CD4-positive, alpha-beta T cell treated with Interleukin-17A for 4 hours (primary cell): ENCODE data around the gene SH3RF3.

Source experiments
- DNase-seq: peaks from one replicate; pipeline ENCODE4 v3.0.0-alpha.2; 2020; ENCODE audit warnings: mixed read lengths

Gene SH3RF3

DNA sequence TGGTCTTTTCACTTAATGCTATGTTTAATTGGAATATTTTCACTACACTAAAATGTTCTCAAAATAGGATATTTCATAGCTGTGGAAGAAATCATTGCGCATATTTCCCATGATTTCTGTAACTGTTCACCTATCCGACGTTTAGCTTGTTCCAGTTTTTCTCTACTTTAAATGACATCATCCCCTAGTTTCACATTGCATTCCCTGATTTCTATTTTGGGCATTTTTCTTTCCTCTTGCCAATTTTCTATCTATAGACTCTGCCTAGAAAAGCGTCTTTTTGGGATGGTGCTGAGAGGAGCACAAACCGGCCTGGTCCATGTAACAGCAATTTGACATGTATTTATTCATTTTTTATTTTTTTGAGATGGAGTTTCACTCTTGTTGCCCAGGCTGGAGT, 163.4 kb downstream of the SH3RF3 start:
- DNase-seq: no peak

DNA sequence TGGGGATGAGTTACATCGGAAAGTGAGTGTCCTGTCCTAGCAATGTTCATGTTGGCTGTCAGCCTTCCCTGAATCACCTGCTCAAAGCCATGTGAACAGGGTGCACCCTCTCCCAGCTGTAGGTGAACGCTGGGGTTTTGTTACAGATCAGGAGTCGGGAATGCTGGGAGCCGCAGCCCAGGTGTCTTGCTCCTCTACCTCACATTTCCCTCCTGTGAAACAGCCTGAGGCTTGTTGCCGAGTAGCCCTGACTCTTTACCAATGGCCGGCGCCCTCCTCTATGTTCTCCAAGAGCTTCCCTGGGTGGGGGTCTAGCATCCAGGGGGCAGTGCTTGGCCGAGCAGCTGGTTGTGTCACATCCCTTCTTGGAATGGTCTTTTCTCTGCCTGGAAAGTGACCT, 164.7 kb downstream of the SH3RF3 start:
- DNase-seq: no peak

DNA sequence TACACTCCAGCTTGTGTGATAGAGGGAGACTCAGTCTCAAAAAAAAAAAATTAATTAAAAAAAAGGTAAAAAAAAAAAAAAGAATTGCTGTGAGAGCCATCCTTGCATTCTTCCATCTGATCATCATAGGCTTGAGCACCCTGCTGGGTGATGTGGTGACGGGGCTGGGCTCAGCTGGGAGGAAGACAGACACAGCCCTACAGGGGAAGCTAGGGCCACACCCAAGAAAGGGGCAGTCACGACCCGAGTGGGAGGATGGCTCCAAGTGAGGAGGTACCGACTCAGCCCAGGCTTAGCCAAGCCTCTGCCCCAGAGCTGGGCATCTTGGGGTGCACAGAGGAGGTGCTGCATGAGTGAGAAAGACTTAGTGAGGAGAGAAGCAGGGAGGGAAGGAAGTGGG, 165.5 kb downstream of the SH3RF3 start:
- DNase-seq: no peak

DNA sequence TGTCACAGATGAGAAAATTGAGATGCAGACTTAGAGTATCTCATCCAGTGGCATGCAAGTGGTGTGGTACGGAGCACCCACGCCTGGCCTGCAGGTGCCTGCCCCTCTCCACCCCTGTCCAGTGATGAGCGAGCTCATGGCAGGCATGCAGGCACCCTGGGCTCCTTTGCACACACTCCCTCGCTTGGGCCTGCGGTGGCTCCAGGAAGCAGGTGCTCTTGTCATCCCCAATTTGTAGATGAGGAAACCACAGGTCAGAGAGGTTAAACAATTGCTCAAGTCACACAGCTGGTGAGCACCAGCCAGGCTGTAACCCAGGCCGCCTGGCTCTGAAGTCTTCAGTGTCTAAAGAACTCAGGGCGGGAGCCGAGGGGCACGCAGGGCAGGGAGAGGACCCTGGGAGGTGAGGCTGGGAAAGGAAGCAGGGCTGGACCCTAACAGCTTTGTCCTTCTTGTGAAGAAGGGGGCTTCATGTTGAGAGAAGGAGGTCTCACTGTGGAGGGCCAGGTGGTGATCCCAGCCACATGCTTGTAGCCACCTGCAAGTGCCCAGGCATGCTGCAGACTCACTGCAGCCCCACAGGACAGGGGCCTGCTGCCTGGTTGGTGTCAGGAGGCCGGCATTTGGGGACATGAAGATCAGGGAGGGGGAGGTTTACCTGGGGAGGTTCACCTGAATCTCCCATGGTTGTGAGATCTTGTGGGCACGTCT, 166.2 kb downstream of the SH3RF3 start:
- no peak for DNase-seq

DNA sequence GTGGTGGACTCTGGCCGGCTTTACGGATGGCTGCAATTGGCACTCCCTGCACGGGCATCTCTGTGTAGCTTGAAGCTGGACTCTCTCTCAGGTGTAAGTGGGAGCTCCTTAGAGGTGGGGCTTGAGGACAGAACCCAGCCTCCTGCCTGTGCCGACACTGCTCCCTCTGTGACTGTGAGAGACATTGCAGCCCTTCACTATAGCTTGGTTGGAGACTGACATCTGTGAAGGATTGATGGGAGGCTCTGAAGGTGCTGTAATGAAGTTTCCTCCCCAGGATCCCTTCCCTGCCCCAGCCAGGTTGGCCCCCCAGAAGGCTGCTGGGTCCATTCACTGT, 166.7 kb downstream of the SH3RF3 start:
- DNase-seq: no peak

DNA sequence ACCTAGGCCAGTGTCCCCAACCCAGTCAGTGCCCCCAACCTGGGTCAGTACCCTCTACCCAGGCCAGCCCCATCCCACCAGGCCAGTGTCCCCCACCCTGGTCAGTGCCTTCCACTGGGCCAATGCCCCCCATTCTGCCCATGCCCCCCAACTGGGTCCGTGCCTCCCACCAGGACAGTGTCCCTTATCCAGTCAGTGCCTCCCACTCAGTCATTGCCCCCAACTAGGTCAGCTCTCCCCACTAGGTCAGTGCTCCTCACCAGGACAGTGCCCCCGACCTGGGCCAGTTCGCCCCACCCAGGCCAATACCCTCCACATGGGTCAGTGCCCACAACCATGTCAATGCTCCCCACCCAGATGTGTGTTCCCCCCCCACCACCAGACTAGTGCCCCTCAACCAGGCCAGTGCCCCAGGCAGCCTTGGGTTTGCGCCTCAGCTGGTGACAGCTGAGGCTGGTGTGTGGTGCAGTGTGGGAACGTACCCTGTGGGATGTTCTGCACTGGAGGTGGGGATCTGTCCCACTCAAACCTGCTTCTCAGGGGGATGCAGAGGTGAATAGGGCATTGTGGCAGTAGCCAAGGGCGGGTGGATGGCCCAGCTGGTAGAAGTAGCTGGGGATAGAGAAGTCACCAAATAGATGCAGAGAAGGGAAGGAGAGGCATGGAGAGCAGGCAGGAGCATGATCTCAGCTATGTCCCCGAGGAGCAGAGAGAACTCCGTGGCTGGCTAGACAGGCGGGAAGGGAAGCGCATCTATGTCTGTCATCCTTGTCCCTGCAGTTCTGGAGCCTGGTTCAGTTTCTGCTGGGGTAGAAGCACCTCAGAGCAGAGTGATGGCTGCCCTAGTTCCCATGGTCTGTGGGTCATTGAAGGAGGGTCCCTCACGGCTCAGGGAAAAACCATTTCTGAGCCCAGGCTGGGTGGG, 168.8 kb downstream of the SH3RF3 start:
- DNase-seq: no peak

DNA sequence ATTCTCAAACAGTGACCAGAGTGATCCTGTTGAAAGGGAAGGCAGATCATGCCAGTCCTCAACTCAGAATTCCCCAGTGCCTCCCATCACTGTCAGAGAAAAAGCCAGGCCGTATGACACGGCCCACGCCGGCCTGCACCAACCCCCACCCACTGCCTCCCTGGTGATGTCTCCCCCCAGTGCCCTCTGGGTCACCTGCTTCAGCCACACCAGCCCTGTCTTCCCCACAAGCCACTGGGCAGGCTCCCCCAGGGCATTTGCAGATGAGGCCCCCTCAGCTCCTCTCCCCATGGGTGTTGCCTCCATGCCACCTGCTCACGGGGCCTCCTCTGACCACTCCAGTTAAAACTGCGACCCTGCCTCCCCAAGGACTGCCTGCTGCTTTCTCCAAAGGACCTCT, 169.8 kb downstream of the SH3RF3 start:
- DNase-seq: no peak

DNA sequence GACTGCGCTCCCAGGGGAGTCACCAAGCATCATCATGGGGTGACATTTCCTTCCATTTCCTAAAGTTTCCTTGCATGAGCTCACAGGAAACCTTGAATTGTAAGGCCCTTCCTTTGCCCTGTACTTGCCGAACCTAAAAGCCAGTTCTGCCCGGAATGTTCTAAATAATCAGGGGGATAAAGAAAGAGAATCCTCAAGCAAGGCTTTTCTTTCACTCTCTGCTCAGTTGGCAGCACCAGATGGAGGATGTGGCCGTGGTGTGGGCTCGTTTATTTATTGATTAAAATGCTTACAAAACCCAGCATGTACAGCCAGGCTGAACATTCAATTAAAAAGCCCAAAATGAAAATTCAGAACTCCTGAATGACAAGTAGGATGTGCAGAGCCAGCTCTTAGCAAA, 170.5 kb downstream of the SH3RF3 start:
- no peak for DNase-seq

DNA sequence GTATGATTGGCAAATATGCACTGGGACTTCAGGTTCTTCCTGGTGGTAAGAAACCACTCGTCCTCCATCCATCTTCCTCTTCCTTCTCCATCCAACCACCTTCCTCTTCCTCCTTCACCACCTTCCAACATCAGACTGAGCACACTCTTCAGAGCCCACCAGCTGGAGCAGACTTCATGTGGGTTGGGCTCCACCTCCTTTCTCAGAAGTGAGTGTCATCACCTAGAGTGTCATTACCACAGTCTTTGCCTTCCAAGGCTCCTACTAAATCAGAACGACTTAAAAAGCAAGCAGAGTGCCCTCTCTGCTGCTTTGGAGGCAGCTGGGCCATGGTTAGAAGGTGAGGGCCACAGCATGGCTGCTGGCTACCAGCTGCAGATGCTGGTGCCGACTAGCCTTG, 171.6 kb downstream of the SH3RF3 start:
- DNase-seq: no peak

DNA sequence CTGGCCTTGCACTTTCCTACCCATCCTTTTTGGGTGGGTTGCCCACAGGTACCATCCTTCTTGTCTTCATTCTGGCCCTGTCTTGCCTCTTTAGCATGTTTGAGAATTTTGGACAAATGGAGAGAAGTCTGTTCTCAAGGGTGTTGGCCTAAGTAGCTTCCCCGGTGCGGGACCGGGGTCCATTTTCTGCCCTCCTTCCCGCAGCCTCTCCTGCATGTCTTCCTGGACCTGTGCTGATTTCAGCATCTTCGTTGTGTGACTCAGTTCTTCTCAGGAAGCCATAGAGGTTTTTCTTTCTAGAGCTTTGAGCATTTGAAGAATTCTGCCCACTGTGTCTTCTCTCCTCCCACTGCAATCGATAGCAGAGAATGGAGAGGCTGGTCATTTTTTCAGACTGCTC, 172.7 kb downstream of the SH3RF3 start:
- no peak for DNase-seq

DNA sequence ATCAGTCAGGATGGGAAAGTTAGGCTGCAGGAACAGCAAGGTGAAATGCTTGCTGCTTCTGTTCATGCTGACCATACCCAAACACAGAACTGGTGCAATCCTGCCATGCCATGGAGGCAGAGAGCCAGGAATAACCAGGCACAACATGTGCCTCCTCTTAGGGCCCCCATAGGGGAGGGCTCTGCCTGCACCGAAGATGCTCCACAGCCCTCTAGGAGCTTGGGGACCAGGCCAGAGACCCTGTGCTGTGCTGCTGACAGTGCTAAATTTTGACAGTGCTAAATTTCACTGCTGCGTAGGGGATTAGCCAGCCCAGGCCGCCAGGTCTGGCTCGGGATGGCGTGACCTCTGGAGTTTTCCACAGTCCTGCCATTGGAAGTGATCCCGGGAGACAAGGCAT, 173.3 kb downstream of the SH3RF3 start:
- no peak for DNase-seq

DNA sequence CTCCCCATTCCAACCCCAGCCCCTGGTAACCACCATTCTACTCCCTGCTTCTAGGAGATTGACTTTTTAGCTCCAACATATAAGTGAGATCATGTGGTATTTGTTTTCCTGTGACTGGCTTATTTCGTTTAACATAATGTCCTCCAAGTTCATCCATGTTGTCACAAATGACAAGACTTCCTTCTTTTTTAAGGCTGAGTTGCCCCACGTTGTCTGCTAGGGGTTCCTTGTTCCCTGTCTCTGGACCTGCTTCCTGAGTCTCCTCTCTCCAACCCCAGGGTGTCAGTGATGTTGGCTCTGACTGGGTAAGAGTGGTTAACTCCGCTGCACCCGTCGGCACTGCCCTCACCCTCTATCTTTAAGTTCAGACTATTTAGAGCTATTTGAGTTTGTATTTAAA, 175.2 kb downstream of the SH3RF3 start:
- no peak for DNase-seq

DNA sequence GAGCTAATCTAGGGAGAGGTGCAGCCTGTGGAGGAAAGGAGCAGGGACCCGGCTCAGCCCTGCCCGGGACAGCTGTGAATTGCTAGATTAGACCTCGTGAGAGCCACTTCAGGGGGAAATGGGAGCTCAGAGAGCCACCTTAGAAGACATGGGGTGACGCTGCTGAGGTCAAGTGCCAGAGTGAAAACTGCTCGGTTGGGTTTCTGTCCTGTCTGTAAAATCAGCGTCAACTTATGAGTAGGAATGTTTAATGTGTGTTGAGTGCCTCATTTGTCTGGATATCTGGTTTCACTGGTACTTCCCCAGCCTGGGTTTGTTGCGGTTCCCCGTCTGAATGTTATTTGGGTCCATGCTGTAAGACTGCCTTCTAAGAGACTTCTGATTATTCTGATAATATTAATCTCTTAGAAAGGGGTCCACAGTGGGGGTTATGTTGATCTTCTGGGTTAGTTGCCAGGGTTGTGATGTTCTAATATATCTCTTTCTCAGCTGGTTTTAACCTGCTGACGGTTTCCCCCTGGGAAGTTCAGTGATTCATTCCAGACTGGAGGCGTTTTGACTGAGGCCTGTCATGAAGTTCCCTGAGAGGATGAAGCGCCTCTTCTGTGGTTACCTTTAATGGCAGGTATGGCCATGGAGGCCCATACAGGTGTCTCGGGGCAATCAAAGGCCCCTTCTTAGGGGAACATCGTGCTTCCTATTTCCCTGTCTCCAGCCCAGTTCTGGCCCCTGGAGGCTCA, 175.9 kb downstream of the SH3RF3 start:
- DNase-seq: no peak

DNA sequence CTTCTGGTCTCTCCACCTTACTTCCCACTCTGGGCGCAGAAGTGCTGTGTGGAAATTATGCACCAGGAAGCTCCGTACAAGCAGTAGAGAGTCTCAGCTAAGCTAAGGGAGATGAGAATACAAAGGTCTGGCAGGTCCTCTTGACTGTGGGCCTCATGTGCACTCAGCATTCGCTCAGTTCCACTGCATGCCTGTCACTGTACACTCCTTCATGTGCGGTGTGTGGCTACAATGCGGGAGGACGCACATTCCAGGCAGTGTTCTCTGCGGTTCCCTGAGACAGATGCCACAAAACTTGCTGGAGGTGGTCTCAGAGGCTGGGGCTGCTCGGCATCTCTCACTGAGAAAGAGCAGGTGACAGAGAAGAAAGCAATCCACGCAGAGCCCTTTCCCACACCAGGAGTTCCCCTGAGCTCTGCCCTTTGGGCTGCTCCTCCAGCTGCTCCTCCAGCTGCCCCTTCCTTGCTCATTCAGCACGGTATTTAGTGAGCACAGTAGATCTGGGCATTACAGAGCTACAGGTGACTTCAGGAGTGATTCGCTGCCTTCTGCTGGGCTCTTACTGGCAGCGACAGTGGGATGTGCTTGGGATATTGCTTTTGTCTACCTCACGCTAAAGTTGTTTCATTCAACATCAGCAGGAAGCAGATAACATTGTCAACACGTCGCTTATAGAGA, 176.6 kb downstream of the SH3RF3 start:
- DNase-seq: no peak

DNA sequence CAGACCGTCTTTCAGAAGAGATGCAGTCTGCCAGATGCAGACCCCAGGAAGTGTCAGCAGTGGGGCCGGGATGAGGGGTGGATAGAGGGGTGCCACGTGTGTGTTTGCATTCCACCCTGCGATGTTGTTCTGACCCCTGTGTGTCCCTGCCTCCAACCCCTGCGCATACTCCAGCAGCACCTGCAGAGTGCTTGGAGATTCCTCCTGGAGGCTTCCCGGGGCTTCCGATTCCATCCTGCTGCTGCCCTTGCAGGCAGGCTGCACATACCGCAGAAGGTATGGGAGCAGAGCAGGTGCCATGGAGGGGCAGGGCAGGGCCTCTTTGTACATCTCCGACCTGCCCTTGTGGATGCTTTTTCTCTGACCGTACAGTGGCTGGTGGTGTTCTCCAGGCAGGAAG, 177.2 kb downstream of the SH3RF3 start:
- DNase-seq: no peak

DNA sequence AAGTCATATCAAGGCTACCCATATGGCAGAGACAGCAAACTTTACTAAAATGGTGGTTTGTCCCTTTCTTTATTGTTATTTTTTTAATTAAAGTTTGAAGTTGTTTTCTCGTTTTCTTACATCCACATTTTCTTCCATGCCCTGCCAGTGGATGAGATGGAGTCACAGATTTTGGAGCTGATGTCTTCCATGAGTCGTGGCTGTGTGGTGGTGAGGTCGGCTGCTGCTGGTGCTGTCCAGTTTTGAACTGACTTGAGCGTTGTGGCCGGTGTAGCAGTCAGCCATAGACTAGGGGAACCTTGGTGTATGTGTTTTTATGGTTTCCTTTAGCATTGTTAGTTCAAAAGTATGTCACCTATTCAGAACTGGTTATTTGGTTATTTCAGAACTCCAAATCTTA, 182.8 kb downstream of the SH3RF3 start:
- no peak for DNase-seq

DNA sequence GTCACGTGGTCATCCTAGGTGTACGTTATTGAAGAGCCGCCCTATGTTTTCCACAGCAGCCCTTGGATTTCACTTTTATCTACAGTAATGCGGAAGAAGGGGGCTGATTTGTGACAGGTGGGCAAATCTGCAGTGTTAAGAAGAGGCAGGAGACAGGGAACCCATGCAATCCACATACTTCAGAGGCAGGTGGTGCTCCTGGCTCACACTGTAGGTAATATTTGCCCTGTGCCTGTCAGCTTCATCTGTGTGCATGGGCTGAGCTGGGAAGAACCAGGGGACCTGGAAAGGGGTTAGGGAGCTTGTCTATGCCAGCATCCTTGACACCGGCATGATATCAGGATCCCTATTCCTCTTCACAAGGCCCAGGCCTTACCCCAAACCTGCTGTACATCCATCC, 183.9 kb downstream of the SH3RF3 start:
- DNase-seq: no peak

DNA sequence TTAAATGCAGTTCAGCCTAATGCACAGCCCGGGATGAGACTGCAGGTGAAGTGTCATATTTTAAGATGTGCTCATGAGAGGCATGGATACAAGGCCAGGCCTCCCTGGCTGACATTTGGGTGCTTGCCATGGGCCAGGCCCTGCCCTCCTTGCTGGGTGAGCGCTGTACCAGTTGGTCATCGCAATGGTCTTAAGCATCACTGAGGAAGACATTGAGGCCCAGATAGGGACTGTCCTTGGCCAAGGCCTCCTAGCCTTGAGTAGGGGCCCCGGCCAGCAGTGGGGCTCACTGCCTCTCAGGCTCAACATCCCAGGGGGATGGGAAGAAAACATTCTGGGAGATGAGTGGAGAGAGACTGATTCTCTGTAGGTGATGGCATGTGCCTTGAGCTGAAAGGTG, 184.3 kb downstream of the SH3RF3 start:
- DNase-seq: no peak

DNA sequence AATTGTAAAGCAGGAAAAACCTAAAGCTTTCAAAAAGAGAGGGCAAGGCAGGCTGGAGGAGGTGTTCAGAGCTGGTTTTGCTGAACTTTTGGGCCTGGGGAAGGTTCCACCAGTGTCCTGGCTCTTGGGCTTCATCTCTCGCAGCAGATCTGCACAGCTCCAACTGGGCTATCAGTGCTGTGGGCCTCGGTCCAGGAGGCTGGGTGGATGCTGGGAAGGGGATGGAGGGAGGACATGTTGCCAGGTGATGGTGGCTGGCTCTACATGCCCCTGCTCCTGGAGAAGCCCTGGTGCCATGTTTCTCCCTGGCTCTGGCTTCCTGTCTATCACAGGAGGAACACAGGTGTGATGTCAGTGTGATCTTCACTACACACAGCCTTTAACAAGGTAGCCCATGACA, 187.1 kb downstream of the SH3RF3 start:
- no peak for DNase-seq

DNA sequence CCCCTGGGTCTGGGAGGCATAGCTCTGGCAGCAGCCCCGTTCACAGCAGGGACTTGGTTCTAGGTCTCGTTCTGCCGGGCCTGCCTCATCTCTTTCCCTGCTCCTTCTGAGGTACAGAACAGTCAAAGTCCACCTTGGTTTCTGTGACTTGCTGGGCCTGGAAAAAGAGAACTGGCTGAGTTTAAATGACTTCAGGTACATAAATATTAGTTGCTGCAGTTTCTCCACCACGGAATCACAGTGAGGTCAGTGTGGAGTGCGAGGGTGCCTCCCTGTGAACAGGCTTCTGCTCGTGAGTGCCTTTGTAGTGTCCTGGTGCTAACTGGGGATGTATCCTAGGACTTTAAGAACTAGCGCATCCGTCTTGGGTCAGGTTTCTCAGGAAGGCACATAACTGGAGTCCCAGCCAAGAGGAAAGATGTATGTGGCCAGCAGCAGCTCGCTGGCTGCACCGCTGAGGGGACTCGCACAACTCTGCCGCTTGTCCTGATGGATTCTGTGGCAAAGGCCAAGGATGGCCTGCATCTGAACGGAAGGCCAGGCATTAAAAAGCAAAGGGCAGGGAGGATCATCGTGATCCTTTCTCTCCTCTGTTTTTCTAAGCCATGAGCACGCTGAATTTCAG, 188.6 kb downstream of the SH3RF3 start:
- DNase-seq: no peak

DNA sequence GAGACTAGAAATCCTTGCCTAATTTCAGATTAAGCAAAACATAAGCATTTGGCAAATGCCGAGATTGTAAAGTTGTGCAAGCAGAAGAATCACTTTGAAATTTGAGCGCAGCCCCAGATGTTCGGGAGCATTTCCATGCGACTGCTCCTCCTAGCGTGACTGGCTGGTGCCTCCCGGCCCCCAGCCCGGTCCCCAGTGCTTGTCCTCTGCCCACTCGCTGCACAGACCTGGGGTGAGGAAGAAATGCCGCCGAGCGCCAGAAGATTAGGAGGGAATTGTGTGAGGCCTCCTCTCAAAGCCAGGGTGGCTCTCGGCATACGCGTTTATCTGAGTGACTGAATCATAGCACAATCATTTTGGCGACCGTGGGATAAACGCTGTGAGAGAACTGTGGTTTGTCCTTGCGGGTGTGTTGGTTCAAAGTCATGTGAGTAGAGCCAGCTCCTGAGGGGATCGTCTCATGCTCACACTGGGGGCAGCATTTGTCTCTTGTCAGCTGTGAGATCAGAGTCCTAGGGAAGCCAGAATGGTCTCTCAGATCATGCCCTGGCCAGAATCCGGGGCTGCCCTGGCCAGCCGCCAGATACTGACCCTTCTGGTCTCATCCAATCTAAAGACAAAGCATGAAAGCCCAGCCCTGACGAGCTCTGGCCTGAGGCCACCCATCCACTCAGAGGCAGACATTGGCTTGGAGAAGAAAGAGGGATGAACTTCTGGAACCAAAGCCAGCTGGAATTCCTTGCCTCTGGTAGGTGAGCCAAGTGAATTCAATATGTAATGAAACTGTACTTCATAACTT, 189.3 kb downstream of the SH3RF3 start:
- DNase-seq: no peak

DNA sequence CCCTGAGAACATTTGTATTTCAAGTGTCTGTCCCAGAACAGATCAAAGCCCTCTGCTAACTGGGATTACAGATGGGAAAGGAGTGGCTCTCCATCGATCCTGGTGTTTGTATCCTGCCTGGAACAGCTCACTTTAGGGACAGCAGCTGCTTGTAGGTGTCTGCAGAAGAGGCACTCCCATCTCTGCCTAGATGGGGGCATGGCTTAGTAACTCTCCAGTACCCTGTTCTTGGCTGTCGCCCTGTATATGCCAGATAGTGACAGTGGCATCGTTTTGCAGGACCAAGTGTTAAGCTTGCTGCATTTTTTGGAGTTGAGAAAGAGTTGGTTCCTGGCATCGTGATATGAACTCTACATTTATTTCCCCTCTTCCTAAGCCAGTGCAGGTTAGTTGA, 189.9 kb downstream of the SH3RF3 start:
- no peak for DNase-seq
